A673 (cell line): ENCODE results near the gene PCBD2.

Source experiments
- CTCF ChIP-seq: fragments of 300-800, 200-600 bp; sonication (generic); conservative IDR thresholded peaks from 2 replicates; pipeline ENCODE4 v1.5.1; 2017; ENCODE audit warnings: low read depth, mild to moderate bottlenecking, antibody characterized with exemption, low read length, moderate library complexity, mixed read lengths
- EZH2 ChIP-seq: fragments of 200-600 bp; sonication (generic); IDR thresholded peaks from 2 replicates; pipeline ENCODE4 v1.6.1; 2017; ENCODE audit warnings: borderline replicate concordance, low read depth, mild to moderate bottlenecking, mixed read lengths, antibody characterized with exemption, low read length; ENCODE audit not compliant: poor library complexity, severe bottlenecking

- no peak for TF ChIP-seq CTCF
- no peak for TF ChIP-seq EZH2
These were observed 40.1 kb downstream of the PCBD2 start for GRCh38 chr5:134945041-134945440.
